KMS-11 (cell line): ENCODE measurements around the gene TPM3.

Experiments
- H2AFZ ChIP-seq: fragments of 200-600 bp; sonication (generic); 2 replicates; pipeline ENCODE4 v1.6.1; 2016; ENCODE audit warnings: antibody characterized with exemption, mixed run types, low read depth
- H3K27ac ChIP-seq: fragments of 200-600 bp; sonication (generic); 2 replicates; pipeline ENCODE4 v1.6.1; 2016; ENCODE audit warnings: mild to moderate bottlenecking, mixed run types
- H3K27me3 ChIP-seq: fragments of 200-600 bp; sonication (generic); 2 replicates; pipeline ENCODE4 v1.6.1; 2017; ENCODE audit warnings: mild to moderate bottlenecking, low read depth, mixed run types, moderate library complexity; ENCODE audit not compliant: insufficient read depth
- H3K36me3 ChIP-seq: fragments of 200-600 bp; sonication (generic); 2 replicates; pipeline ENCODE4 v1.6.1; 2017; ENCODE audit warnings: mild to moderate bottlenecking, mixed run types; ENCODE audit not compliant: insufficient read depth
- H3K4me1 ChIP-seq: fragments of 200-600 bp; sonication (generic); 2 replicates; pipeline ENCODE4 v1.6.1; 2016; ENCODE audit warnings: mild to moderate bottlenecking, low read depth, mixed run types; ENCODE audit not compliant: poor library complexity, severe bottlenecking
- H3K4me2 ChIP-seq: fragments of 200-600 bp; sonication (generic); 2 replicates; pipeline ENCODE4 v1.7.0; 2016; ENCODE audit warnings: mild to moderate bottlenecking, mixed run types
- H3K4me3 ChIP-seq: fragments of 200-600 bp; sonication (generic); IDR thresholded peaks from 2 replicates; pipeline ENCODE4 v1.6.1; 2017; ENCODE audit warnings: low read depth, low read length, mixed read lengths; ENCODE audit not compliant: insufficient read depth
- H3K79me2 ChIP-seq: fragments of 200-600 bp; sonication (generic); 2 replicates; pipeline ENCODE4 v1.6.1; 2016; ENCODE audit warnings: low read depth, mixed run types; ENCODE audit not compliant: insufficient read depth
- H3K9ac ChIP-seq: fragments of 200-600 bp; sonication (generic); 2 replicates; pipeline ENCODE4 v1.6.1; 2016; ENCODE audit warnings: mild to moderate bottlenecking, mixed run types
- H4K20me1 ChIP-seq: fragments of 200-600 bp; sonication (generic); 2 replicates; pipeline ENCODE4 v1.6.1; 2016; ENCODE audit warnings: mild to moderate bottlenecking, mixed run types; ENCODE audit not compliant: insufficient read depth
- TF ChIP-seq, protein P1 (sequence below): fragments of 200-600 bp; sonication (generic); conservative IDR thresholded peaks from 2 replicates; pipeline ENCODE4 v1.6.1; 2017; ENCODE audit warnings: low read depth, mild to moderate bottlenecking, antibody characterized with exemption, low read length, moderate library complexity, mixed read lengths

Gene TPM3

GRCh38 chr1:154191990-154192461 lies at the start of gene TPM3:
Gene TPM3, minus strand, starts transcription at chr1:154192100. Its CDS starts 82 bp downstream, at chr1:154192018.
- H4K20me1 ChIP-seq, result no peaks in the 10 kb centered on the region
- H3K27ac ChIP-seq, result no peak within 1 kb of the TSS
- no peak within 1 kb of the TSS for H3K4me3 ChIP-seq
- H2AFZ ChIP-seq, result peak within 1 kb of the TSS; percentile 2; the same call in 1 of the 2 replicates
- no peak within 1 kb of the TSS for H3K4me2 ChIP-seq
- no peak within 1 kb of the TSS for H3K9ac ChIP-seq
- TF ChIP-seq, protein P1, sequence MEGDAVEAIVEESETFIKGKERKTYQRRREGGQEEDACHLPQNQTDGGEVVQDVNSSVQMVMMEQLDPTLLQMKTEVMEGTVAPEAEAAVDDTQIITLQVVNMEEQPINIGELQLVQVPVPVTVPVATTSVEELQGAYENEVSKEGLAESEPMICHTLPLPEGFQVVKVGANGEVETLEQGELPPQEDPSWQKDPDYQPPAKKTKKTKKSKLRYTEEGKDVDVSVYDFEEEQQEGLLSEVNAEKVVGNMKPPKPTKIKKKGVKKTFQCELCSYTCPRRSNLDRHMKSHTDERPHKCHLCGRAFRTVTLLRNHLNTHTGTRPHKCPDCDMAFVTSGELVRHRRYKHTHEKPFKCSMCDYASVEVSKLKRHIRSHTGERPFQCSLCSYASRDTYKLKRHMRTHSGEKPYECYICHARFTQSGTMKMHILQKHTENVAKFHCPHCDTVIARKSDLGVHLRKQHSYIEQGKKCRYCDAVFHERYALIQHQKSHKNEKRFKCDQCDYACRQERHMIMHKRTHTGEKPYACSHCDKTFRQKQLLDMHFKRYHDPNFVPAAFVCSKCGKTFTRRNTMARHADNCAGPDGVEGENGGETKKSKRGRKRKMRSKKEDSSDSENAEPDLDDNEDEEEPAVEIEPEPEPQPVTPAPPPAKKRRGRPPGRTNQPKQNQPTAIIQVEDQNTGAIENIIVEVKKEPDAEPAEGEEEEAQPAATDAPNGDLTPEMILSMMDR, result no peak
- peaks cover 28% of the 10 kb centered on the region for H3K27me3 ChIP-seq
- H3K79me2 ChIP-seq, result no peaks in the 10 kb centered on the region
- no peaks in the 10 kb centered on the region for H3K36me3 ChIP-seq
- H3K4me1 ChIP-seq, result peaks cover 15% of the 10 kb centered on the region

DNA sequence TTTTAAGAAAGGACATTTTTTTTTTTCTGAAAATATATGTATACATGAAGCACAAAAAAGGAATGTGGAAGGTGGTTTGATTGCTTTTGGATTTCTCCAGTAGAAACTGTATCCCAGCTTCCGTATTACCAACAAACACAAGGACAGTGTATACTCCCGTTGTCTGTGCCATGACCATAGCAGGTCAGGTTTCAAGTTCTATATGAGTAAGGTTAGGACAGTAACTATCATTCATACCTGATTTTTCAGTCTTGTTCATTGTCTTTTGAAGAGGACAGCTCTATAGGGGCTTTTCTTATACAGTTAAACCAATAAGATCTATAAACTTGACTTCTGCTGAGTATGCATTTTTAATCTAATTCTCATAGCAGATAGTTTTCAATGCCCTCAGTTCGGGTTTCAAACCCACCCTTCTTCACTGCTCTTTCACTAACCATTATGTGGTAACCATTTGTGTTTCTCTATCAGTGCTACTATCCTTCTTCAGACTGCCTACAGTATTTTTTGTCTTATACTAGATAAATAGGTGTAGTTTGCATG lies 48.5 kb upstream of the TPM3 start:
- Histone ChIP-seq H3K79me2 (peaks cover 67% of the 10 kb centered on the region), H3K27me3 (no peaks in the 10 kb centered on the region), H3K4me1 (peaks cover 31% of the 10 kb centered on the region), H3K4me3 (no peak overlapping the region), H4K20me1 (peaks cover 19% of the 10 kb centered on the region; the same call in 1 of the 2 replicates), H2AFZ (no peak overlapping the region), H3K36me3 (peaks cover 89% of the 10 kb centered on the region; the same call in 1 of the 2 replicates), H3K4me2 (peak overlapping the region; percentile 0; the same call in 1 of the 2 replicates), H3K27ac (no peak overlapping the region; the same call in 1 of the 2 replicates), H3K9ac (no peak overlapping the region)
- TF ChIP-seq, protein P1, result no peak

- H3K36me3 ChIP-seq, result peaks cover 89% of the 10 kb centered on the region; the same call in 1 of the 2 replicates
- H4K20me1 ChIP-seq, result peaks cover 19% of the 10 kb centered on the region; the same call in 1 of the 2 replicates
- peaks cover 70% of the 10 kb centered on the region for H3K79me2 ChIP-seq
- TF ChIP-seq, protein P1, result no peak
- no peak overlapping the region for H2AFZ ChIP-seq
- H3K4me1 ChIP-seq, result peaks cover 31% of the 10 kb centered on the region
- no peak overlapping the region for H3K9ac ChIP-seq
- H3K27me3 ChIP-seq, result no peaks in the 10 kb centered on the region
- no peak overlapping the region; the same call in 1 of the 2 replicates for H3K4me2 ChIP-seq
- H3K27ac ChIP-seq, result peak overlapping the region; percentile 0; the same call in 1 of the 2 replicates
- H3K4me3 ChIP-seq, result no peak overlapping the region
These were observed 47.6 kb upstream of the TPM3 start for GRCh38 chr1:154239491-154239890.

DNA sequence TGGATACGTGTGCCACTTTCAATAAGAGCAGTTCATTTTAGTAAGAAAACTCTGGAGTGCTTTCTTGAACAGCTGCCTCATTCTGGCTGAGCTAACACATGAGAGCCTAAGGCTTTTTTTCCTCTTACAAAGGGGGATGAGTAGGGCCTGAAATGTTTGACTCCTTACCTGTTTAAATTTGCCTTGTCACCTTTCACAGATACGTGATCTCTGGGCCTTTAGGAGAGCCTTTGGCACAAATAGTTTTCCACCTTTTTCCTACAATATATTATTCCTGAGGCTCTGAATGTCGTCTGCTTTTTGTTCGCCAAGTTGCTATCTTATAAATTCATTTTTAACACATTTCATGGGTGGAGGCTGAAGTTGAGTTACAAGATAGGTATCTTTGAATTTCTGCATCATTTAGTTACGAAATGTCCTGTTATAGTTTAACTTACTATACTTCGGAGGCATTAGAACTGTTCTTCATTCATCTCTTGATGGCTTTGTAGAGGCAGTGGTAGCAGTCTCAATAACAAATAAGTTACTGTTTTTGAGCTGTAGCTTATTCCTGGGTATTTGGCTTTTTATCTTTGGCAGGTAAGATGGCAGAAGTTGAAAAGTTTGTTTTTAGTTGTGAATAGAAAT lies 46.1 kb upstream of the TPM3 start:
- TF ChIP-seq, protein P1, result no peak
- H4K20me1 ChIP-seq, result peaks cover 19% of the 10 kb centered on the region; the same call in 1 of the 2 replicates
- peaks cover 73% of the 10 kb centered on the region for H3K79me2 ChIP-seq

More for the DNA sequence above, 46.1 kb upstream of the TPM3 start:
- no peak overlapping the region for H3K4me2 ChIP-seq
- peaks cover 87% of the 10 kb centered on the region; the same call in 1 of the 2 replicates for H3K36me3 ChIP-seq
- H3K4me1 ChIP-seq, result peaks cover 31% of the 10 kb centered on the region
- no peak overlapping the region for H3K9ac ChIP-seq
- no peaks in the 10 kb centered on the region for H3K27me3 ChIP-seq
- no peak overlapping the region for H3K4me3 ChIP-seq
- H3K27ac ChIP-seq, result no peak overlapping the region
- no peak overlapping the region for H2AFZ ChIP-seq
